Measurements from ENCODE around the gene PPIP5K1. TPM values are rescaled to one million over a fixed set of nuclear protein-coding genes. Genes with fewer than 3 reads are reported as not detected.

The PPIP5K1 gene
- total RNA-seq, 1 experiment from 2014 or later: 62.4 TPM

DNA sequence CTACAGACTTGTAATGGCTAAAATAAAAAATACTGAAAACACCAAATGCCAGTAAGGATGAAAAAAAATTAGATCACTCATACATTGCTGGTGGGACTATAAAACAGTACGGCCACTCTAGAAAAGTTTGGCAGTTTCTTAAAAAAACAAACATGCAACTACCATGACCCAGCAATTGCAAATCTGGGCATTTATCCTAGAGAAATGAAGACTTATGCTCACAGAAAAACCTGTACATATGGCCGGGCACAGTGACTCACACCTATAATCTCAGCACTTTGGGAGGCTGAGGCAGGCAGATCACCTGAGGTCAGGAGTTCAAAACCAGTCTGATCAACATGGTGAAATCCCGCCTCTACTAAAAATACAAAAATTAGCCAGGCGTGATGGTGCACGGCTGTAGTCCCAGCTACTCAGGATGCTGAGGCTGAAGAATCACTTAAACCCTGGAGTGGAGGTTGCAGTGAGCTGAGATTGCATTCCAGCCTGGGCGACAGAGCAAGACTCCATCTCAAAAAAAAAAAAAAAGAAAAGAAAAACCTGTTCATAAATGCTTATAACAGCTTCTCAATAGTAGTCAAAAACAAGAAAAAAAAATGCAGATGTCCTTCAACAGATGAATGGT is 102.6 kb downstream of the PPIP5K1 start:
- no peaks in the 10 kb centered on the region for H3K27me3 ChIP-seq (ENCODE audit: insufficient read depth, low read length)
- no TSS peak for BruUV-seq (replicated peaks)
- ChIA-PET POLR2A (no interaction called here), RAD21 (ENCODE audit: low non-redundant PET in 1 of 2, low total read pairs in 2 of 2, uncharacterized antibody in 2 of 2, unreplicated experiment in 2 of 2) (no interaction called here), CTCF (no interaction called here)
- peaks cover 16 to 35% of the 10 kb centered on the region in 2 experiments for H3K36me3 ChIP-seq (ENCODE audit: control insufficient read depth in 1 of 2, insufficient read depth in 2 of 2, low read length in 2 of 2)
- H3K4me2 ChIP-seq (ENCODE audit: low read length): no peak overlapping the region
- TF ChIP-seq CBX3 (IDR thresholded peaks at IDR 0.05; ENCODE audit: low read depth) (no peak), YY1 (IDR thresholded peaks at IDR 0.05; ENCODE audit: extremely low read depth, insufficient replicate concordance, low read depth, low read length) (no peak), SRF (IDR thresholded peaks at IDR 0.05; ENCODE audit: low read depth) (no peak), RAD21 (IDR thresholded peaks at IDR 0.05; ENCODE audit: low read depth) (no peak), CEBPB (IDR thresholded peaks at IDR 0.05; ENCODE audit: low read depth) (no peak), ZFX (IDR thresholded peaks at IDR 0.05) (no peak), ZNF274 (IDR thresholded peaks at IDR 0.05; ENCODE audit: low read depth, low read length) (no peak), EZH2phosphoT487 (IDR thresholded peaks at IDR 0.05; ENCODE audit: borderline replicate concordance) (no peak), POLR2A (IDR thresholded peaks at IDR 0.05; ENCODE audit: borderline replicate concordance, extremely low read depth, insufficient read depth, insufficient read length) (no peak), SIN3A (IDR thresholded peaks at IDR 0.05; ENCODE audit: low read depth) (no peak), SP1 (IDR thresholded peaks at IDR 0.05; ENCODE audit: low read depth) (no peak), EGR1 (IDR thresholded peaks at IDR 0.05; ENCODE audit: low read depth) (no peak), EZH2 (IDR thresholded peaks at IDR 0.05) (no peak), ELF1 (IDR thresholded peaks at IDR 0.05; ENCODE audit: borderline replicate concordance, low read depth) (no peak)
- TF ChIP-seq, protein P1, sequence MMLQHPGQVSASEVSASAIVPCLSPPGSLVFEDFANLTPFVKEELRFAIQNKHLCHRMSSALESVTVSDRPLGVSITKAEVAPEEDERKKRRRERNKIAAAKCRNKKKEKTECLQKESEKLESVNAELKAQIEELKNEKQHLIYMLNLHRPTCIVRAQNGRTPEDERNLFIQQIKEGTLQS (IDR thresholded peaks at IDR 0.05): no peak
- TF ChIP-seq, protein P2, sequence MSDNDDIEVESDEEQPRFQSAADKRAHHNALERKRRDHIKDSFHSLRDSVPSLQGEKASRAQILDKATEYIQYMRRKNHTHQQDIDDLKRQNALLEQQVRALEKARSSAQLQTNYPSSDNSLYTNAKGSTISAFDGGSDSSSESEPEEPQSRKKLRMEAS (IDR thresholded peaks at IDR 0.05): no peak
- TF ChIP-seq, protein P3, sequence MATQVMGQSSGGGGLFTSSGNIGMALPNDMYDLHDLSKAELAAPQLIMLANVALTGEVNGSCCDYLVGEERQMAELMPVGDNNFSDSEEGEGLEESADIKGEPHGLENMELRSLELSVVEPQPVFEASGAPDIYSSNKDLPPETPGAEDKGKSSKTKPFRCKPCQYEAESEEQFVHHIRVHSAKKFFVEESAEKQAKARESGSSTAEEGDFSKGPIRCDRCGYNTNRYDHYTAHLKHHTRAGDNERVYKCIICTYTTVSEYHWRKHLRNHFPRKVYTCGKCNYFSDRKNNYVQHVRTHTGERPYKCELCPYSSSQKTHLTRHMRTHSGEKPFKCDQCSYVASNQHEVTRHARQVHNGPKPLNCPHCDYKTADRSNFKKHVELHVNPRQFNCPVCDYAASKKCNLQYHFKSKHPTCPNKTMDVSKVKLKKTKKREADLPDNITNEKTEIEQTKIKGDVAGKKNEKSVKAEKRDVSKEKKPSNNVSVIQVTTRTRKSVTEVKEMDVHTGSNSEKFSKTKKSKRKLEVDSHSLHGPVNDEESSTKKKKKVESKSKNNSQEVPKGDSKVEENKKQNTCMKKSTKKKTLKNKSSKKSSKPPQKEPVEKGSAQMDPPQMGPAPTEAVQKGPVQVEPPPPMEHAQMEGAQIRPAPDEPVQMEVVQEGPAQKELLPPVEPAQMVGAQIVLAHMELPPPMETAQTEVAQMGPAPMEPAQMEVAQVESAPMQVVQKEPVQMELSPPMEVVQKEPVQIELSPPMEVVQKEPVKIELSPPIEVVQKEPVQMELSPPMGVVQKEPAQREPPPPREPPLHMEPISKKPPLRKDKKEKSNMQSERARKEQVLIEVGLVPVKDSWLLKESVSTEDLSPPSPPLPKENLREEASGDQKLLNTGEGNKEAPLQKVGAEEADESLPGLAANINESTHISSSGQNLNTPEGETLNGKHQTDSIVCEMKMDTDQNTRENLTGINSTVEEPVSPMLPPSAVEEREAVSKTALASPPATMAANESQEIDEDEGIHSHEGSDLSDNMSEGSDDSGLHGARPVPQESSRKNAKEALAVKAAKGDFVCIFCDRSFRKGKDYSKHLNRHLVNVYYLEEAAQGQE (IDR thresholded peaks at IDR 0.05; ENCODE audit: low read depth): no peak
- TF ChIP-seq, protein P4, sequence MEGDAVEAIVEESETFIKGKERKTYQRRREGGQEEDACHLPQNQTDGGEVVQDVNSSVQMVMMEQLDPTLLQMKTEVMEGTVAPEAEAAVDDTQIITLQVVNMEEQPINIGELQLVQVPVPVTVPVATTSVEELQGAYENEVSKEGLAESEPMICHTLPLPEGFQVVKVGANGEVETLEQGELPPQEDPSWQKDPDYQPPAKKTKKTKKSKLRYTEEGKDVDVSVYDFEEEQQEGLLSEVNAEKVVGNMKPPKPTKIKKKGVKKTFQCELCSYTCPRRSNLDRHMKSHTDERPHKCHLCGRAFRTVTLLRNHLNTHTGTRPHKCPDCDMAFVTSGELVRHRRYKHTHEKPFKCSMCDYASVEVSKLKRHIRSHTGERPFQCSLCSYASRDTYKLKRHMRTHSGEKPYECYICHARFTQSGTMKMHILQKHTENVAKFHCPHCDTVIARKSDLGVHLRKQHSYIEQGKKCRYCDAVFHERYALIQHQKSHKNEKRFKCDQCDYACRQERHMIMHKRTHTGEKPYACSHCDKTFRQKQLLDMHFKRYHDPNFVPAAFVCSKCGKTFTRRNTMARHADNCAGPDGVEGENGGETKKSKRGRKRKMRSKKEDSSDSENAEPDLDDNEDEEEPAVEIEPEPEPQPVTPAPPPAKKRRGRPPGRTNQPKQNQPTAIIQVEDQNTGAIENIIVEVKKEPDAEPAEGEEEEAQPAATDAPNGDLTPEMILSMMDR (IDR thresholded peaks at IDR 0.05 in 2 of 3, conservative IDR thresholded peaks at IDR 0.05 in 1 of 3; ENCODE audit: borderline replicate concordance in 1 of 3, insufficient read depth in 1 of 3, low read depth in 2 of 3, low read length in 2 of 3): no peak
- no peak for ATAC-seq
- H3K4me3 ChIP-seq (replicated peaks in 1 of 2; ENCODE audit: low read depth in 1 of 2, low read length in 2 of 2): no peak overlapping the region
- H3K9me2 ChIP-seq (ENCODE audit: insufficient read depth): no peaks in the 10 kb centered on the region
- H3K4me1 ChIP-seq (ENCODE audit: control insufficient read depth in 1 of 2, insufficient read depth in 2 of 2, low read length in 2 of 2): peaks cover 4% of the 10 kb centered on the region in 2 experiments; a peak in 3 of 4 replicates
- no peaks in the 10 kb centered on the region for H4K20me1 ChIP-seq (ENCODE audit: insufficient read depth)
- no peak overlapping the region for H3K9ac ChIP-seq (ENCODE audit: low read length)
- H3K9me3 ChIP-seq (ENCODE audit: control insufficient read depth in 1 of 2, insufficient read depth in 1 of 2, low read depth in 1 of 2, low read length in 2 of 2): no peaks in the 10 kb centered on the region
- no peak overlapping the region for H2AFZ ChIP-seq (ENCODE audit: low read depth, low read length, poor library complexity, severe bottlenecking)
- H3K27ac ChIP-seq (ENCODE audit: low read depth, low read length): no peak overlapping the region
- H3K79me2 ChIP-seq (ENCODE audit: insufficient read depth, low read length): peaks cover 8% of the 10 kb centered on the region
- DNase-seq (ENCODE audit: low read depth, low spot score): no peak
- intact Hi-C loops (cut with micrococcal nuclease): no loop called here
